Keratinocyte (primary cell): ENCODE measurements around the gene CMKLR1.

Experiments used
- EZH2 ChIP-seq: IDR thresholded peaks from one replicate; pipeline ENCODE4 v1.6.1; 2012; ENCODE audit warnings: inconsistent platforms, mild to moderate bottlenecking, low read length, moderate library complexity
- TF ChIP-seq, protein P1 (sequence below), 3 experiments: IDR thresholded peaks in 1 of 3; conservative IDR thresholded peaks in 1 of 3; optimal IDR thresholded peaks in 1 of 3; 2 replicates in 2 of 3; 3 replicates in 1 of 3; pipeline versions ENCODE3 to v1.5.1; 2011; ENCODE audit warnings: low read length in 3 of 3, mild to moderate bottlenecking in 3 of 3, moderate library complexity in 2 of 3, control low read depth in 1 of 3, inconsistent platforms in 1 of 3; ENCODE audit not compliant: insufficient read depth in 2 of 3; ENCODE audit errors: extremely low read depth in 1 of 3

DNA sequence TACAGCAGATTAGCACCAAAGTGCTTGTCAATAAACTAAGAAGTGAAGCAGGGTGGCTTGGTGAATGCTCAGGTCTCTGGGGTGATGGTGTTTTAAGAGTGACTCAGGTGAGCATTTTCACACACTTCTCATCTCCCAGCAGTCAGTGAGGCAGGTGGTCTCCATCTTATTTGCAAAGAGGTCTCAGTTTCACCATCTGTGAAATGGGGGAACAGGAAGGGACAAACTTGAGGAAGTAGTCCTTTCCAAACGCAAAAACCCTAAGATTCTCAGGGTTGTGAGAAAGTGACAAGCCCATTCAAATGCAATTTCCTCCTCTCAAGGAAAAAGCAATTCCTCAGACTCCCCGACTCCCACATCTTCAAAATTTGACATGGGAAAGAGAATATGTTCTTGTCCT lies 54.1 kb downstream of the CMKLR1 start:
- TF ChIP-seq, protein P1, sequence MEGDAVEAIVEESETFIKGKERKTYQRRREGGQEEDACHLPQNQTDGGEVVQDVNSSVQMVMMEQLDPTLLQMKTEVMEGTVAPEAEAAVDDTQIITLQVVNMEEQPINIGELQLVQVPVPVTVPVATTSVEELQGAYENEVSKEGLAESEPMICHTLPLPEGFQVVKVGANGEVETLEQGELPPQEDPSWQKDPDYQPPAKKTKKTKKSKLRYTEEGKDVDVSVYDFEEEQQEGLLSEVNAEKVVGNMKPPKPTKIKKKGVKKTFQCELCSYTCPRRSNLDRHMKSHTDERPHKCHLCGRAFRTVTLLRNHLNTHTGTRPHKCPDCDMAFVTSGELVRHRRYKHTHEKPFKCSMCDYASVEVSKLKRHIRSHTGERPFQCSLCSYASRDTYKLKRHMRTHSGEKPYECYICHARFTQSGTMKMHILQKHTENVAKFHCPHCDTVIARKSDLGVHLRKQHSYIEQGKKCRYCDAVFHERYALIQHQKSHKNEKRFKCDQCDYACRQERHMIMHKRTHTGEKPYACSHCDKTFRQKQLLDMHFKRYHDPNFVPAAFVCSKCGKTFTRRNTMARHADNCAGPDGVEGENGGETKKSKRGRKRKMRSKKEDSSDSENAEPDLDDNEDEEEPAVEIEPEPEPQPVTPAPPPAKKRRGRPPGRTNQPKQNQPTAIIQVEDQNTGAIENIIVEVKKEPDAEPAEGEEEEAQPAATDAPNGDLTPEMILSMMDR (optimal IDR thresholded peaks at IDR 0.05 in 1 of 3, IDR thresholded peaks at IDR 0.05 in 1 of 3, conservative IDR thresholded peaks at IDR 0.05 in 1 of 3; ENCODE audit: extremely low read depth in 1 of 3, insufficient read depth in 2 of 3, low read length in 3 of 3) = no peak
- TF ChIP-seq EZH2 = no peak
